Activated naive CD4-positive, alpha-beta T cell treated with anti-CD3 and anti-CD28 coated beads, Interleukin-2, amount 10 ng/mL, durations not matched to agents 7 days and 5 days (primary cell): ENCODE results near the gene ARMH3.

Experiments
- CTCF ChIA-PET: fragments of 350-600 bp; sonication (Branson Sonifier 250); formaldehyde crosslinking; loops from one replicate; lab custom pipeline; 2021; ENCODE audit warnings: antibody characterized with exemption; lab: Charles Lee
- DNase-seq: peaks from one replicate; pipeline ENCODE4 v3.0.0-alpha.2; 2020
- H3K27ac Mint-ChIP-seq: one replicate; pipeline ENCODE4 v1.8.0; 2021; ENCODE audit warnings: mild to moderate bottlenecking, moderate library complexity, mixed read lengths
- H3K27me3 Mint-ChIP-seq: one replicate; pipeline ENCODE4 v1.8.0; 2021; ENCODE audit warnings: mild to moderate bottlenecking, mixed read lengths
- H3K36me3 Mint-ChIP-seq: one replicate; pipeline ENCODE4 v1.8.0; 2021; ENCODE audit warnings: mixed read lengths
- H3K4me1 Mint-ChIP-seq: one replicate; pipeline ENCODE4 v1.8.0; 2021; ENCODE audit warnings: mixed read lengths
- H3K4me3 Mint-ChIP-seq: one replicate; pipeline ENCODE4 v1.8.0; 2021; ENCODE audit warnings: mild to moderate bottlenecking, moderate library complexity, mixed read lengths
- H3K9me3 Mint-ChIP-seq: one replicate; pipeline ENCODE4 v1.8.0; 2021; ENCODE audit warnings: mixed read lengths

Gene ARMH3

GRCh38 chr10:101901340-101901739, 154.6 kb downstream of the ARMH3 start:
- H3K4me3 Mint-ChIP-seq: no peak overlapping the region
- H3K27ac Mint-ChIP-seq: no peak overlapping the region

DNA sequence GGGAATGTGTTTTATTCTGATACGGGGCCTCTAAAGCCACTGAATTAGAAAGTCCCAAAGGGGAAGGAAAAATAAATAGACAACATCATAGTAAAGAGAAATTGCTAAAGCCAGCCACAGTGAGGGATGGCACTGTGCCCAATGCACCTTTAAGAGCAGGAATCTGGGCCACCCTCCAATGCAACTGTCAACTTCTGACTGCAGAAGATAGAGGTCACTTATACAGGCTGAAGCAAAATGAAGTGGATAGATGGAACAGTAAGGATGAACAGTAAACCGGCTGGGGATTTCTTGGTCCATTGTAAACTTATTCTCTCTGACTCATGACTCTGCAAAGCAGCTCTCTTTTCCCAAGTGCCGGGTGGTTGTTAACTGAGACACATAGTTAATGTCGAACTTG, 158.3 kb downstream of the ARMH3 start:
- no peaks in the 10 kb centered on the region for H3K4me1 Mint-ChIP-seq
- no peaks in the 10 kb centered on the region for H3K36me3 Mint-ChIP-seq
- no peaks in the 10 kb centered on the region for H3K27me3 Mint-ChIP-seq
- no peak for DNase-seq
- H3K4me3 Mint-ChIP-seq: no peak overlapping the region
- CTCF ChIA-PET: interaction anchor here (0.6 to 1.7 kb wide), 6 partner anchors 8 to 175 kb away, joined by 3 to 5 read pairs (median 3); no protein-coding TSS in a partner anchor
- no peaks in the 10 kb centered on the region for H3K9me3 Mint-ChIP-seq
- no peak overlapping the region for H3K27ac Mint-ChIP-seq

More at GRCh38 chr10:101901340-101901739, 154.6 kb downstream of the ARMH3 start:
- CTCF ChIA-PET: interaction anchor here (2.8 kb wide), 1 partner anchor 108 kb away, joined by 12 read pairs; no protein-coding TSS in a partner anchor
- Mint-ChIP-seq H3K27me3 (no peaks in the 10 kb centered on the region), H3K9me3 (no peaks in the 10 kb centered on the region), H3K36me3 (peaks cover 5% of the 10 kb centered on the region), H3K4me1 (peaks cover 9% of the 10 kb centered on the region)
- DNase-seq: no peak

DNA sequence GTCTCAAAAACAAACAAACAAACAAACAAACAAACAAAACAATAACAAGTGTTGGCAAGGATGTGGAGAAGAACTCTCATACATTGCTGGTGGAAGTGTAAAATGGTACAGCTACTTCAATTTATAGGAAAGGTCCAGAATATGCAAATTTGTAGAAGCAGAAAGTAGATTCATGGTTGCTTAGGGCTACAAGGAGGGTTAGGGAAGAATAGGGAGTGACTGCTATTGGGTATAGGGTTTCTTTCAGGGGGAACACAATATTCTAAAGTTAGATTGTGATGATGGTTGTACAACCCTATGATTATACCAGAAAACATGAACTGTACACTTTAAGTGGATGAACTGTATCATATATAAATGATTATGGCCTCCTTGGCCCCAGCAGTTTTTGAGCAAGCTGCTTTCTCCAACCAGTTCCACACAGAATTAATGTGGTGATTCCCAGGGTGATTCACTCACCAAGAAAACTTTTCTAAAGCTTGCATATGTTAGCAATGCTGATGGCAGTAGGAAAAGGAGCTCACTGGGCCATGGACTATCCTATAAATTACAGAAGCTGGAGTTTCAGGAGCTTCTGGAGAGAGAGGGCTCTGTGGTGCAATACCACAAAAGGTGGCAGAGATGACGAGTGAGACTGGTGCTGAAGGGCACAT, 159.6 kb downstream of the ARMH3 start:
- no peaks in the 10 kb centered on the region for H3K36me3 Mint-ChIP-seq
- H3K27ac Mint-ChIP-seq: peak overlapping the region; percentile 4
- no peaks in the 10 kb centered on the region for H3K4me1 Mint-ChIP-seq
- no peak overlapping the region for H3K4me3 Mint-ChIP-seq
- CTCF ChIA-PET: interaction anchor here (0.8 to 1.7 kb wide), 3 partner anchors 55 to 114 kb away, joined by 3 to 5 read pairs (median 4); no protein-coding TSS in a partner anchor
- no peaks in the 10 kb centered on the region for H3K9me3 Mint-ChIP-seq
- H3K27me3 Mint-ChIP-seq: no peaks in the 10 kb centered on the region
- no peak for DNase-seq

GRCh38 chr10:101895781-101896180, 160.2 kb downstream of the ARMH3 start:
- Mint-ChIP-seq H3K27me3 (no peaks in the 10 kb centered on the region), H3K4me3 (no peak overlapping the region), H3K36me3 (no peaks in the 10 kb centered on the region), H3K9me3 (no peaks in the 10 kb centered on the region), H3K27ac (no peak overlapping the region), H3K4me1 (no peaks in the 10 kb centered on the region)
- DNase-seq: no peak
- CTCF ChIA-PET: no interaction called here

DNA sequence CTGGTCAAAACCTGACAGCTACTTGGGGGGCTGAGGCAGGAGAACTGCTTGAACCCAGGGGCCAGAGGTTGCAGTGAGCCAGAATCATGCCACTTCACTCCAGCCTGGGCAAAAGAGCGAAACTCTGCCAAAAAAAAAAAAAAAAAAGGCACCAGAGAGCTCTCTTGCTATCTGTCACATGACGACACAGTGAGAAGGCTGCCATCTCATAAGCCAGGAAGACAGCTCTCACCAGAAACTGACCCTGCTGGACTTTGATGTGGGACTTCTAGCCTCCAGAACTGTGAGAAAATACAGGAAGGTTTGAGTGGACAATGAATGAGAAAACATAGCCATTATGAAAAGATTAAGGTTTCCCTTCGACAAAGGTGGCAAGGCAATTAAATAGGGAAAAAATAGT, 161.2 kb downstream of the ARMH3 start:
- no peaks in the 10 kb centered on the region for H3K27me3 Mint-ChIP-seq
- H3K4me3 Mint-ChIP-seq: no peak overlapping the region
- H3K4me1 Mint-ChIP-seq: no peaks in the 10 kb centered on the region
- H3K27ac Mint-ChIP-seq: no peak overlapping the region
- no peaks in the 10 kb centered on the region for H3K36me3 Mint-ChIP-seq
- no peak for DNase-seq
- H3K9me3 Mint-ChIP-seq: no peaks in the 10 kb centered on the region
- CTCF ChIA-PET: interaction anchor here (0.8 kb wide), 1 partner anchor 115 kb away, joined by 3 read pairs; no protein-coding TSS in a partner anchor

GRCh38 chr10:101894266-101894665, 161.7 kb downstream of the ARMH3 start:
- Mint-ChIP-seq H3K36me3 (peaks cover 1% of the 10 kb centered on the region), H3K9me3 (no peaks in the 10 kb centered on the region), H3K4me3 (no peak overlapping the region), H3K4me1 (no peaks in the 10 kb centered on the region), H3K27me3 (no peaks in the 10 kb centered on the region), H3K27ac (no peak overlapping the region)
- DNase-seq: no peak
- CTCF ChIA-PET: interaction anchor here (0.8 kb wide), 1 partner anchor 116 kb away, joined by 3 read pairs; no protein-coding TSS in a partner anchor

DNA sequence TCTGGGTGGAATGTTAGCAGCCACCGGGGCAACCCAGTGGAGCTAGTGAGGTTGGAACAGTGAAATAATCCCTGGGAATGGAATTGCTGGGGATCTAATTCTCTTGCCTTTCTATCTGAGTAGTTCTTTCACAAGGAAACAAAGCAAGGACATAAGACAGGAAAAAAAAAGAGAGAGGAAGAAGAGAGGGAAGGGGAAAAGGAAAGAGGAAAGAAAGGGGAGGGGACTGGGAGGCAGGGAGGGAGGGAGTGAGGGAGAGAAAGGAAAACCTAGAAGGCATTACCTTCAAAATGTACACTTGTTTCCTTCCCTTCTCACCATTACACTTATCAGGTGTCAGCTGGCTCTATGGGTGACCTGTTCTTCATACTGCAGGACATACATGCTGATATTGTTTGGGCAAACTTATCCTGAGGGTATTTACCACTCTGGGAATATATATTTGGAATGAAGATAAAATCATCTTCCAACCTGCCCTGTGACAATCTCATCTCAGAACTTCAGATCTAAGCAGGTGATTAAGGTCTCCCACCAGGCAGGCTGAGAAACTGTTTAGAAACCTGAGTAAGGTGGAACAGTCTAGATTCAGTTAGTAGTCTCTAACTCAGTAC, 162.4 kb downstream of the ARMH3 start:
- no peak for DNase-seq
- H3K27me3 Mint-ChIP-seq: no peaks in the 10 kb centered on the region
- no peaks in the 10 kb centered on the region for H3K4me1 Mint-ChIP-seq
- CTCF ChIA-PET: interaction anchor here (0.9 to 7.1 kb wide), 2 partner anchors 93 to 116 kb away, joined by 4 to 101 read pairs; no protein-coding TSS in a partner anchor
- H3K36me3 Mint-ChIP-seq: peaks cover 1% of the 10 kb centered on the region
- H3K4me3 Mint-ChIP-seq: no peak overlapping the region
- H3K27ac Mint-ChIP-seq: no peak overlapping the region
- H3K9me3 Mint-ChIP-seq: no peaks in the 10 kb centered on the region

DNA sequence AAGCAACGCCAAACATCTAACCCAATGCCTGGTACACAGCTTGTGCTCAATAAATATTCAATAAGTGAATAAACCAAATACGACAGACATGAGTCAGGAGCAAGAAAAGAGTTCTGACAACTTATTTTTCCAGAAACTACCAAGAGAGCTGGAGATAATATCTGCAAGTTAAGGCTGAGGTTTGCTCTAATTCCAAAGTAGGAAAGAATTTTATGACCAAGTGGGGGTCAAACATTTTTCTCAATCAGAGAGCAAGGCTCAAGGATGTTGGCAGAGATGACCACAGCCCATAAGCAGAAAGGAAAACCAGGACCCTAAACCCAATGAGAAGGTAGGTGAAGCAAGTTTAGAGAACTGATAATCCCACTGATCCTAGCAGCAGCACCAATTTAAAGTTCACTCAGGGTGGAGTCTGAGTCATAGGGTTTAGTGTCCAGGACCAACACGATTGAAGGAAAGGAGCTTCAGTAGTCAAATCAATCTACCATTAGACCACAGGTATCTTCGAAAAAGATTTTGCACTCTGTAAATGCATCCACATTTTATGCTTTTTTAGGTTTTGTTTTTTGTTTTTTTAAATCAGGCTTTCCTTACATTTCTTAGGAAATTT, 163.1 kb downstream of the ARMH3 start:
- DNase-seq: no peak
- H3K36me3 Mint-ChIP-seq: peaks cover 1% of the 10 kb centered on the region
- no peak overlapping the region for H3K27ac Mint-ChIP-seq
- no peak overlapping the region for H3K4me3 Mint-ChIP-seq
- CTCF ChIA-PET: interaction anchor here (0.9 to 7.1 kb wide), 3 partner anchors 94 to 177 kb away, joined by 4 to 101 read pairs (median 4); no protein-coding TSS in a partner anchor
- no peaks in the 10 kb centered on the region for H3K9me3 Mint-ChIP-seq
- H3K27me3 Mint-ChIP-seq: no peaks in the 10 kb centered on the region
- no peaks in the 10 kb centered on the region for H3K4me1 Mint-ChIP-seq

DNA sequence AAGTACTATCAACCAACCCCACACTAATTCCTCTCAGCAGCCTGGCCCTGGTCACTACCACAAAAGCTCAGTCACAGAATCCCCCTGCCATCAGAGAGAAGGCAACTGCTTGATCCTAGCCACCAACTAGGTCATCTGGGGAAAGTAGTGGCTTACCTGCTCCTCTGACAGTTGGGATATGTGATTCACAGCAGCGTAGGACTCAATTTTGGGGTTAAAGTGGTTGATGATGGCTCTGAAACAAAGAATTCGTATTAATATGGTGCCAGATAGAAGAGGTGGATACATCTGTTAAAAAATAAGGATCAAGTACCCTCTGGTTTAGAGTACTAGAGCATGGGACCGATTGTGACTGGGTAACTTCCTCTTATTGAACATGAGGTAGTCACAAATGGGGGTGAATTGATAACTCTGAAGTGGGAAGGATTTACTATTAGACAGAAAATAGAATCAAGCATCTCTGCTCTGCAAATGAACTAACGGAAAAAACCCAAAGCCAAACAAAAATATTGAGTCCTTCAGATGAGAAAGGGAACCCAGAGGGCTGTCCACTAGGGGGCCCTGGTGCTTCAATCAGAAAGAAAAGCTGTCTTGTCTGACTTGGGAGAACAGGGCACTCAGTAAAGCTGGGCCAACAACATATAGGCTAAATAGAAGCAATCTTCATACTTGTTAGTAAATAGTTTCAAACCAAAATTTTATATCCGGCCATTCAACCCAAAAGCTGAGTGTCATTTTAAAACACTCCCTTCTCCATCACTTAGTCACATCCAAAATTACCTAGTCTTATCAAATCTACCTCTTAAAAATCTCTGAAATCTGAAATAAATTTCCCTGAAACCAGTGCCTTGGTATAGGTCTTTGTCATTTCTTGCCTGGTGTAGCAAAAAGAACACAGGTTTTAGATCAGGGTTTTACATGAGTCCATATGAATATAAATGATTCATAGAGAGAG, 166.4 kb downstream of the ARMH3 start:
- H3K36me3 Mint-ChIP-seq: peaks cover 7% of the 10 kb centered on the region
- no peaks in the 10 kb centered on the region for H3K9me3 Mint-ChIP-seq
- H3K27me3 Mint-ChIP-seq: no peaks in the 10 kb centered on the region
- H3K27ac Mint-ChIP-seq: no peak overlapping the region
- CTCF ChIA-PET: interaction anchor here (0.6 to 7.1 kb wide), 24 partner anchors 9 to 438 kb away, joined by 3 to 101 read pairs (median 4); no protein-coding TSS in a partner anchor
- no peak overlapping the region for H3K4me3 Mint-ChIP-seq
- no peaks in the 10 kb centered on the region for H3K4me1 Mint-ChIP-seq
- peak; percentile 85 for DNase-seq

DNA sequence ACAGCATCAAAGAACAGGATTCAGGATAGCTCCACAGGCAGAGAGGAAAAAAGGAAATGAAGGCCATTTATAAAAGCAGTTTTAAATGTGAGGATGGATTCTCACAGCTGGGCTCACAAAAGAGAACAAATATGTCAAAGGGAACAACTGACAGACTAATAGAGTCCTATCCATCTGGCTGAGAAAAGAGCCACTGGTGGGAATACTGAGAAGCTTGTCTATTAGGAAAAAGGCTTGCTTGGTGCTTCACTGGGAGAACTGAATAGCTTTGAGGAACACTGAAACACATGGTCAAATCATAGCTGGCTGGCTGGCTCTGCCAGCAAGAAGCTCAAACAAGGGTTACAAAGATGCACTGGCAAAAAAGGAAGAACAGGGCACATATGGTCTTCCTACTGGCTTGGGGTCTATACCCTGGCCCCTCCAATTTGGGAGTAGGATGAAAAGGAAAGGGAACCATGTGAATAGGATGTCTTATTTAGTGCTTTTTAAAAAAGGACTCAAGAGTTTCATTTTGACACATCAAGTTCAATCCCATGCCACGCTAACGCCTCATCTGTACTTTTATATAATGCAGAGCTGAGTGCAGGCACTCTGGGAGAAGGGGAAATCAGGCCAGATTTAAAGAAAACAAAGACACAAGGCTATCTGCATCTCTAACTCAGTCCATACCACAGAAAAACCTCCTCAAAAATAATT, 167.6 kb downstream of the ARMH3 start:
- Mint-ChIP-seq H3K4me3 (no peak overlapping the region), H3K9me3 (no peaks in the 10 kb centered on the region), H3K36me3 (peaks cover 7% of the 10 kb centered on the region), H3K27me3 (no peaks in the 10 kb centered on the region), H3K27ac (no peak overlapping the region), H3K4me1 (no peaks in the 10 kb centered on the region)
- DNase-seq: no peak
- CTCF ChIA-PET: interaction anchor here (0.7 to 7.1 kb wide), 14 partner anchors 9 to 184 kb away, joined by 3 to 101 read pairs (median 4); partner anchors contain the start of genes HPS6 and KCNIP2

DNA sequence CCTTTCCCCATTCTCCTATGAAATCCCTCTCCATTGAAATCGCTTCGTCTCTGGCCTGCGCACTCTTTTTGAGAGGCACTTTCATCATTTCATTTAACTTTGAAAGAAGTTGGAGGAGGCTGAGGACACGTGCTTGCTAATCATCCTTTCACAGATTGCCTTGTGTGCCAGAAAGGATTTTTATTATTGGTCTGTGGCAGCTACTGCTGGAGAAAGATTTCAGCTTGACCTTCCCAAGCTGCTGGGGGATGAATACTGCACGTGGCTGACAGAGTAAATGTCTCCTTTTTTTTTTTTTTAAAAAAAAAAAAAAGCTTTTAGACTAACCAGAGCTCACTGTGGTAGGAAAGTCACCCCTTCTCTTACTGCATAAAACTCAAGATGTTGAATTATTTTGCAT, 168.2 kb downstream of the ARMH3 start:
- Mint-ChIP-seq H3K27me3 (no peaks in the 10 kb centered on the region), H3K4me1 (no peaks in the 10 kb centered on the region), H3K27ac (no peak overlapping the region), H3K4me3 (no peak overlapping the region), H3K9me3 (no peaks in the 10 kb centered on the region), H3K36me3 (peaks cover 7% of the 10 kb centered on the region)
- CTCF ChIA-PET: interaction anchor here (0.7 to 7.1 kb wide), 10 partner anchors 9 to 185 kb away, joined by 3 to 101 read pairs (median 4); partner anchors contain the start of genes HPS6 and KCNIP2
- DNase-seq: no peak

GRCh38 chr10:101886521-101887312, 169.3 kb downstream of the ARMH3 start:
- Mint-ChIP-seq H3K4me3 (no peak overlapping the region), H3K27ac (no peak overlapping the region), H3K4me1 (no peaks in the 10 kb centered on the region), H3K36me3 (peaks cover 7% of the 10 kb centered on the region), H3K9me3 (no peaks in the 10 kb centered on the region), H3K27me3 (no peaks in the 10 kb centered on the region)
- CTCF ChIA-PET: interaction anchor here (0.6 to 7.1 kb wide), 7 partner anchors 27 to 1265 kb away, joined by 3 to 101 read pairs (median 3); no protein-coding TSS in a partner anchor
- no peak for DNase-seq
